ENCODE measurements around the gene LIPT2. TPM values are rescaled to one million over a fixed set of nuclear protein-coding genes. Genes with fewer than 3 reads are reported as not detected.

Gene LIPT2
- total and polyA plus RNA-seq, 2 donors (not counting 3 experiments of a cell fraction or from before 2014, with no cell fraction given): 1.7 to 4.1 TPM

GRCh38 chr11:74522776-74523175, 29.3 kb upstream of the LIPT2 start:
- peaks cover 8 to 15% of the 10 kb centered on the region in 2 experiments for H3K27me3 ChIP-seq (ENCODE audit: control insufficient read depth in 2 of 2, insufficient read depth in 2 of 2, low read length in 2 of 2)
- TF ChIP-seq CTCF (IDR thresholded peaks at IDR 0.05; ENCODE audit: extremely low read depth in 1 of 2, insufficient read depth in 1 of 2, low read depth in 1 of 2, low read length in 2 of 2): no peak
- no peak for TF ChIP-seq POLR2AphosphoS5 (IDR thresholded peaks at IDR 0.05; ENCODE audit: insufficient read depth, low read depth, low read length)
- TF ChIP-seq EZH2 (IDR thresholded peaks at IDR 0.05; ENCODE audit: borderline replicate concordance, low read depth, low read length, severe bottlenecking): no peak
- dilution Hi-C loops (cut with MboI; ENCODE audit: extremely low pct_ligation_motif_present, low sequenced_read_pairs) (no loop called here), intact Hi-C loops (cut with micrococcal nuclease) (no loop called here)
- H3K4me2 ChIP-seq (ENCODE audit: insufficient read depth, low read length): no peak overlapping the region
- FAIRE-seq (peak; percentile 35), DNase-seq (ENCODE audit: low read depth, low spot score) (no peak)
- H3K4me3 ChIP-seq (replicated peaks in 1 of 3; ENCODE audit: insufficient read depth in 1 of 3, low read depth in 1 of 3, low read length in 3 of 3): no peak overlapping the region
- BruUV-seq (replicated peaks): no TSS peak
- peaks cover 10% of the 10 kb centered on the region for H3K4me1 ChIP-seq (ENCODE audit: control insufficient read depth, extremely low read depth, insufficient read depth, low read length)
- H3K9me3 ChIP-seq (replicated peaks; ENCODE audit: control insufficient read depth, insufficient read depth, low read length): no peaks in the 10 kb centered on the region
- CTCF ChIA-PET: no interaction called here
- H3K27ac ChIP-seq (ENCODE audit: insufficient read depth, low read depth, low read length): no peak overlapping the region
- POLR2A ChIA-PET: no interaction called here
- H3K36me3 ChIP-seq (ENCODE audit: control insufficient read depth in 2 of 2, extremely low read depth in 1 of 2, insufficient read depth in 2 of 2, low read length in 2 of 2): no peaks in the 10 kb centered on the region
- H3K9me1 ChIP-seq (replicated peaks; ENCODE audit: control insufficient read depth, extremely low read depth, insufficient read depth, low read length): no peaks in the 10 kb centered on the region
- H4K20me1 ChIP-seq (replicated peaks; ENCODE audit: control insufficient read depth, extremely low read depth, insufficient read depth, low read length): no peaks in the 10 kb centered on the region
- H3K79me2 ChIP-seq (ENCODE audit: control insufficient read depth, insufficient read depth, low read length): no peaks in the 10 kb centered on the region
- no peak overlapping the region for H3K9ac ChIP-seq (replicated peaks; ENCODE audit: extremely low read depth, insufficient read depth, low read length)
- no peak overlapping the region for H2AFZ ChIP-seq (ENCODE audit: low read depth, low read length)

DNA sequence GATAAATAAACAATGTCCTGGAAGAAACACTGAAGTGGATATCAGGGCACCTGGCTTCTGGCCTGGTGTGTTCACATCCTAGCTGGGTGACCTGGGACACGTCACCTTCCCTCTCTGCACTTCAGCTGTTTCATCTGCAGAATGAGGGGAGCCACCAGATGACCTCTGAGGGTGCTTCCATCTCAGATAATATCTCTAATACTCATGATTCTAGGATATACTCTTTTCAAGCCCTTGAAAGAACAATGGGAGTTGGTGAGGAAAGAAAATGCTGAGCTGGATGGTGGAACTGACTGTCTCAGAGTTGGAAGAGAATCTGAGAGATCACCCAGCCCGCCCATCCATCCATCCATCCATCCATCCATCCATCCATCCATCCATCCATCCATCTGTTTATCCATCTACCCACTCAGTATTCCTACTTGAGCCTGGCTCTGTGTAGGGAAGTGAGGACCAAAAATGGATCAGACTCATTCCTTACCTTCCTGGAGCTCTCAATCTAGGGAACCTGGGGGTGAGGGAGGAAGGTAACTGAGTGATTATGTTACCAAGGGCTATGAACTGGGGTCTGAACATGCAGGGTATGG, 28.2 kb upstream of the LIPT2 start:
- FAIRE-seq (no peak), DNase-seq (ENCODE audit: low read depth, low spot score) (no peak)
- BruUV-seq (replicated peaks): no TSS peak
- peaks cover 8 to 15% of the 10 kb centered on the region in 2 experiments for H3K27me3 ChIP-seq (ENCODE audit: control insufficient read depth in 2 of 2, insufficient read depth in 2 of 2, low read length in 2 of 2)
- TF ChIP-seq, protein P1, sequence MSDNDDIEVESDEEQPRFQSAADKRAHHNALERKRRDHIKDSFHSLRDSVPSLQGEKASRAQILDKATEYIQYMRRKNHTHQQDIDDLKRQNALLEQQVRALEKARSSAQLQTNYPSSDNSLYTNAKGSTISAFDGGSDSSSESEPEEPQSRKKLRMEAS (IDR thresholded peaks at IDR 0.05; ENCODE audit: insufficient read depth, insufficient read length): no peak
- TF ChIP-seq POLR2A (IDR thresholded peaks at IDR 0.05; ENCODE audit: low read depth, low read length) (no peak), MYC (IDR thresholded peaks at IDR 0.05; ENCODE audit: low read depth, low read length) (no peak), CTCF (IDR thresholded peaks at IDR 0.05; ENCODE audit: extremely low read depth in 1 of 2, insufficient read depth in 1 of 2, low read depth in 1 of 2, low read length in 2 of 2) (no peak), JUN (IDR thresholded peaks at IDR 0.05; ENCODE audit: borderline replicate concordance, insufficient read depth, insufficient read length, low read depth) (no peak), POLR2AphosphoS5 (IDR thresholded peaks at IDR 0.05; ENCODE audit: insufficient read depth, low read depth, low read length) (no peak), FOS (IDR thresholded peaks at IDR 0.05; ENCODE audit: borderline replicate concordance, insufficient read depth, low read length) (no peak), GATA2 (IDR thresholded peaks at IDR 0.05; ENCODE audit: insufficient read depth, insufficient read length, low read depth, low read length) (no peak)
- H3K27ac ChIP-seq (ENCODE audit: insufficient read depth, low read depth, low read length): no peak overlapping the region
- ChIA-PET POLR2A (no interaction called here), CTCF (no interaction called here)
- no peaks in the 10 kb centered on the region for H3K79me2 ChIP-seq (ENCODE audit: control insufficient read depth, insufficient read depth, low read length)
- H3K9me1 ChIP-seq (replicated peaks; ENCODE audit: control insufficient read depth, extremely low read depth, insufficient read depth, low read length): no peaks in the 10 kb centered on the region
- H3K9me3 ChIP-seq (replicated peaks; ENCODE audit: control insufficient read depth, insufficient read depth, low read length): no peaks in the 10 kb centered on the region
- H2AFZ ChIP-seq (ENCODE audit: low read depth, low read length): no peak overlapping the region
- peaks cover 10% of the 10 kb centered on the region for H3K4me1 ChIP-seq (ENCODE audit: control insufficient read depth, extremely low read depth, insufficient read depth, low read length)
- intact Hi-C loops (cut with micrococcal nuclease): no loop called here
- no peaks in the 10 kb centered on the region for H3K36me3 ChIP-seq (ENCODE audit: control insufficient read depth in 2 of 2, extremely low read depth in 1 of 2, insufficient read depth in 2 of 2, low read length in 2 of 2)
- dilution Hi-C loops (cut with MboI; ENCODE audit: extremely low pct_ligation_motif_present, low sequenced_read_pairs): no loop called here
- H3K4me3 ChIP-seq (replicated peaks in 1 of 3; ENCODE audit: insufficient read depth in 1 of 3, low read depth in 1 of 3, low read length in 3 of 3): no peak overlapping the region
- H3K4me2 ChIP-seq (ENCODE audit: insufficient read depth, low read length): peak overlapping the region; percentile 16
- no peak overlapping the region for H3K9ac ChIP-seq (replicated peaks; ENCODE audit: extremely low read depth, insufficient read depth, low read length)
- H4K20me1 ChIP-seq (replicated peaks; ENCODE audit: control insufficient read depth, extremely low read depth, insufficient read depth, low read length): no peaks in the 10 kb centered on the region
